H54 (cell line): Measurements from ENCODE around the gene PPP1R1B.

Experiments used
- DNase-seq: peaks from one replicate; pipeline ENCODE4 v3.0.0; 2011; ENCODE audit warnings: low spot score, mixed read lengths; ENCODE audit not compliant: insufficient read length
- FAIRE-seq: peaks from 3 replicates; lab custom pipeline; 2011; peaks lifted over from hg19 to GRCh38; lab: Jason Lieb, UNC
- POLR2A ChIP-seq: IDR thresholded peaks from 2 replicates; pipeline ENCODE4 v1.6.1; 2011; ENCODE audit warnings: low read depth, mild to moderate bottlenecking, low read length

Gene PPP1R1B

DNA sequence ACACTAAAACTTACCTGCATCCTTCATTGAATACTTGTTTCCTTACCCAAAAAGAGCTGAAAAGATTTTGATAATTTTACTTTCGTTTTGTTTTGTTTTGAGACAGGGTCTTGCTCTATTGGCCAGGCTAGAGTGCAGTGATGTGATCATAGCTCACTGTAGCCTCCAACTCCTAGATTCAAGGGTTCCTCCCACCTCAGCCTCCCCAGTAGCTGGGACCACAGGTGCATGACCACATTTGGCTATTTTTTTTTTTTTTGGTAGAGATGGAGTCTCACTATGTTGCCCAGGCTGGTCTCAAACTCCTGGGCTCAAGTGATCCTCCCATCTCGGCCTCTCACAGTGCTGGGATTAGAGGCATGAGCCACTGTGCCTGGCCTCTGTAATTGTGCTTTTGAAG, 28.4 kb downstream of the PPP1R1B start:
- TF ChIP-seq POLR2A: no peak
- DNase-seq (no peak), FAIRE-seq (no peak)

DNA sequence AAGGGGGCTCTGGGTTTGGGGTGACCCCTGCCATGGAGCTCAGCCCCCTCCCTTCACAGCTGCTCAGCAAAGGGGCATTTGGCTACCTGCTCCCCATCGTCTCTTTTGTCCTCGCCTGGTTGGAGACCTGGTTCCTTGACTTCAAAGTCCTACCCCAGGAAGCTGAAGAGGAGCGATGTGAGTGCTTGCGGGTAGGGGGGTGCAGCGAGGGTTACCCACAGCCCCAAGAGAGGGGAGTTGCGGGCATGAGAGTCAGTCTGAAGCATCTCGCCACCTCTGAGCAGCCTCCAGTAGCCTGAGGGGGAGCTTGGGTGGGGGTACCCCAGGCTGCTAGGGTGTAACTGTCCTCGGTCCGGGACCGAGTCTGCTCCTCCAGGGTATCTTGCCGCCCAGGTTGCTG, 31.6 kb downstream of the PPP1R1B start:
- no peak for FAIRE-seq
- no peak for TF ChIP-seq POLR2A
- DNase-seq: no peak

DNA sequence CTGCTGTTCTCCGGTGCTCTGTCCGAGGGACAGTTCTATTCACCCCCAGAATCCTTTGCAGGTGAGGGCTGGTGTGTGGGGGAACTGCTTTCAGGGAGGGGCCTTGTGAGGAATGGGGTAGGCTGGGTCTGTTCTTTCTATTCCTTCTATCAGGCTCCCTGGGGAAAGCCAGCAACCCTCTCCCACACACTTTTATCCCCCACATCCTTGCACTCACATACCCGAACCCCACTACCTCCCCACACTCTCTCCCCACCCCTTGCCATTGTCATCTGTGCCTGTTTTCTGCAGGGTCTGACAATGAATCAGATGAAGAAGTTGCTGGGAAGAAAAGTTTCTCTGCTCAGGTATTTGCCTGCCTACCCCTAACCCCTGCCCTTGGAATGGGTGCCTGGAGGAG, 32.0 kb downstream of the PPP1R1B start:
- no peak for TF ChIP-seq POLR2A
- FAIRE-seq (no peak), DNase-seq (no peak)

DNA sequence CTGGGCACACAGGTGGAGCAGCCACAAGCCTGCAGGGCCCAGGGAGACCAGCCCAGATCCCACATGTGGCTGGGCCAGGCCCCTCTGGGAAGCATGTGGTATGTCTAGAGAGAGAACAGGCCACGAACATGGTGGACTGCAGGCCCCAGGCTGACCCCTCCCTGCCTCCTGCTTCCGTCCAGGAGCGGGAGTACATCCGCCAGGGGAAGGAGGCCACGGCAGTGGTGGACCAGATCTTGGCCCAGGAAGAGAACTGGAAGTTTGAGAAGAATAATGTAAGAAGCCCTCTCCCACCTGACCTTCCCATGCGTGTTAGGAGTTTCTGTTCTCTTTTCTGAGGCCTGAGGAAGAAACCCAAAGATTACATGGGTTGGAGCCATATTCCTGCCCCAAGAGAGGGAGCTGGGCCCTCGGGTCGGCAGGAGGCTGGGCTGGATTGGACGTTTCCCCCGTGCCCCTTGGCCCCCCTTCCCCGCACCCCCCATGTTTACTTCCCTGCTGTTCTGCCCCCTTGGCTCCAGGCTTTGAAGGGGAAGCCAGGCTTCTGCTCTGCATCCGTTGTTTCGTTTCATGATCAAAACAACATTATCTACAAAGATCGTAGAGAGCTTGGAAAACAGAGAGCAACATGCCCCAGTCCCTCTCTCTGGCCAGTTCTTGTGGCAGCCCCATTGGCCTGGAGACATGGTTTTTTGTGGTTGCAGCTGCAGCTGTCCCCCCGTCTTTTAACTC, 32.7 kb downstream of the PPP1R1B start:
- TF ChIP-seq POLR2A: no peak
- FAIRE-seq (no peak), DNase-seq (no peak)

DNA sequence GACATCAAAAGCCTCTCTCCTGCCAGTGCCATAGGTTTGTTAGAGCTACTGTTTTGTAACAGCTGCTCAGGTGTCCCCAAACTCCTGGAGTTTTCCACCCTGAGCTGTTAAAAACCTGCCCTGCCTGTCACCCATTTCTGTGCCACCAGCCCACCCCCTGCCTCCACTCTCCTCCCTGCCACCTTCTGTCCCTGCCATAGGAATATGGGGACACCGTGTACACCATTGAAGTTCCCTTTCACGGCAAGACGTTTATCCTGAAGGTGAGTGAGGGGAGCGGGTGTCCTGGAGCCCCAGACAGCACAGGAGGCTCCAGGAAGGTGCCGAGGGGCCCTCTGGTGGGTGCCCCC, 33.2 kb downstream of the PPP1R1B start:
- FAIRE-seq: no peak
- no peak for DNase-seq
- TF ChIP-seq POLR2A: no peak

DNA sequence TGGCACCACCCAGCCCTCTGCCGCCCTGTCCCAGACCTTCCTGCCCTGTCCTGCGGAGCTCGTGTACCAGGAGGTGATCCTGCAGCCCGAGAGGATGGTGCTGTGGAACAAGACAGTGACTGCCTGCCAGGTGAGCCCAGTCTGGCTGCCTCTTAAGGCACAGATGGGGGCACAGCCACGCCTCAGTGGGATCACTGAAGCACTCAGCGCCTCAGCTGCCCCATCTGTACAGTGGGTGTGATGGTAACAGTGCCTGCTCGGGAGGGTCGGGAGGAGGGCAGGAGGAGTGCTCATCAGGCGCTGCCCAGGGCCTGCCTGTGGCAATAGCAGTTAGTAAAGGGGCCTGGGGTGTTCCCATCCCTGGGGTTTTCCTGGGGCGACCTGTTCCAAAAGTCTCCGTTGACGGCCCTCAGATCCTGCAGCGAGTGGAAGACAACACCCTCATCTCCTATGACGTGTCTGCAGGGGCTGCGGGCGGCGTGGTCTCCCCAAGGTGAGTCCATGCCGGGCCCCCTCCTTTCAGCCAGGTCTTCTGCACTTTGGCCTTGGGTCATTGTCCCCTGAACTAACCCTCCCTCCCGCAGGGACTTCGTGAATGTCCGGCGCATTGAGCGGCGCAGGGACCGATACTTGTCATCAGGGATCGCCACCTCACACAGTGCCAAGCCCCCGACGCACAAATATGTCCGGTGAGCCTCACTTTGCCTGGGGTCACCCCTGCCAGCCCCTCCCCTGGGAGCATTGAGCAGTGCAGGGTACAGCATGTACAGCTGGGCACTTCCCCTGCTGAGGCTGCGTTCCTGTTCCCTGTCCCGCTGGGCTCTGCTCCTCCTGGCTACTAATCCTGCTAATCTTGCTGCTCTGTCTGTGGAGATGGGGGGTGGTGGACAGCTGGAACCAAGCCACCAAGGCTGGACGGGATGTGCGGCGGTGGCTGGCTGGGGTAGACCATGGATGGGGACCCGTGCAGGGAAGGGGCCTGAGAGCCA, 33.9 kb downstream of the PPP1R1B start:
- no peak for DNase-seq
- no peak for FAIRE-seq

DNA sequence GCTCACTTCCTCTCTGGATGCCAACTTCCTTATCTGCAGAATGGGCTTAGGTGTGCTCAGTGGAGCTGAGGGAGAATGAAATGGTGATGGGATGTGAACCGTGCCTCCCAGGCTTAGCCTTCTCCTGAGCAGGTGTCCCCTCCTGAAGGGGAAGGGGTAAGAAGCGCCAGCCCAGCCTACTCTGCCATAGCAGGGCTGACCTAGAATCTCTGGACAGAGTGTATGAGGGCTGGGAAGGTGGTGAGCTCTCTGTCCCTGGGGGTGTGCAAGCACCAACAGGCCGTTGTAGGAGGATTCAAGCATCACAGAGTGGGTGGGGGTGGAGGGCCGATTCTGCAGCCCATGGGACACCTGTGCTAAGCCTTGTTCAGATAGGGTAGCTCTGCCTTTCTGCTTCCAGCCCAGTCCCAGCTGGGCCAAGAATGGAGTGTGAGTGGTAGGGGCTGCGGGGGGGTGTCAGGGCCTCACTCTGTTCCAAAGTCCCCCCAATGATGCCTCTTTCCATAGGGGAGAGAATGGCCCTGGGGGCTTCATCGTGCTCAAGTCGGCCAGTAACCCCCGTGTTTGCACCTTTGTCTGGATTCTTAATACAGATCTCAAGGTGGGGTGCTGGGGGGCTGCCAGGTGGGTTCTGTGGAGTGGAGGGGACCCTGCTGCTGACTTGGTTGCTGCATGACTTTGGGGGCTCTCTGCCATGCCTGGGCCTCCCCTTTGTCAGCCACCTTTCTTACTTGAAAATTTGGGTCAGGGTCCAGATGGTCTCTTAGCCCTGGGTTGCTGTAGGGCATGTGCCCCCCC, 35.2 kb downstream of the PPP1R1B start:
- no peak for TF ChIP-seq POLR2A
- no peak for DNase-seq
- no peak for FAIRE-seq

More for the DNA sequence above, 33.9 kb downstream of the PPP1R1B start:
- no peak for TF ChIP-seq POLR2A

DNA sequence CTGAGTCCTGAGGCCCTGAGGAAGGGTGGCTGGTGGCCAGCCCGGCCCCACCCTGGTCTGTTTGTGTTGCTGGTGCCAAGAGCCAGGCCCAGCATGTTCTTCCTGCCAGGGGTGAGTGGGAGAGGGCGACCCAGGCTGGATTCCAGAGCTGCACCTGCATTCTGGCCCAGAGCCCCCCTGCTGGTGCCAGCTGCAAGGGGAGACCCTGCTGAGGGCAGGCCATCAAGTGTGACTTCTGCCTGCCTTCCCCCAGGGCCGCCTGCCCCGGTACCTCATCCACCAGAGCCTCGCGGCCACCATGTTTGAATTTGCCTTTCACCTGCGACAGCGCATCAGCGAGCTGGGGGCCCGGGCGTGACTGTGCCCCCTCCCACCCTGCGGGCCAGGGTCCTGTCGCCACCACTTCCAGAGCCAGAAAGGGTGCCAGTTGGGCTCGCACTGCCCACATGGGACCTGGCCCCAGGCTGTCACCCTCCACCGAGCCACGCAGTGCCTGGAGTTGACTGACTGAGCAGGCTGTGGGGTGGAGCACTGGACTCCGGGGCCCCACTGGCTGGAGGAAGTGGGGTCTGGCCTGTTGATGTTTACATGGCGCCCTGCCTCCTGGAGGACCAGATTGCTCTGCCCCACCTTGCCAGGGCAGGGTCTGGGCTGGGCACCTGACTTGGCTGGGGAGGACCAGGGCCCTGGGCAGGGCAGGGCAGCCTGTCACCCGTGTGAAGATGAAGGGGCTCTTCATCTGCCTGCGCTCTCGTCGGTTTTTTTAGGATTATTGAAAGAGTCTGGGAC, 36.0 kb downstream of the PPP1R1B start:
- FAIRE-seq: no peak
- DNase-seq: no peak
- TF ChIP-seq POLR2A: no peak

DNA sequence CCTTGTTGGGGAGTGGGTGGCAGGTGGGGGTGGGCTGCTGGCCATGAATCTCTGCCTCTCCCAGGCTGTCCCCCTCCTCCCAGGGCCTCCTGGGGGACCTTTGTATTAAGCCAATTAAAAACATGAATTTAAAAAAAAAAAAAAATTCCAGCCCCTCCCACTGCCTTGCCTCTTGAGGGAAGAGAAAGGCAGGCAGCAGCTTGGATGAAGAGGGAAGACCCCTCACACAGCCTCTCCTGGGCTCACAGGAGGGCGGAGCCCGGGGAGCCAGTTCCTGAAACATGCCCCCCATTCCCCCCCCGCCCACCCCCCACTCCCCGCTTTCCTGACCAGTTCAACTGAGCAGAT, 36.6 kb downstream of the PPP1R1B start:
- FAIRE-seq (no peak), DNase-seq (no peak)
- no peak for TF ChIP-seq POLR2A

DNA sequence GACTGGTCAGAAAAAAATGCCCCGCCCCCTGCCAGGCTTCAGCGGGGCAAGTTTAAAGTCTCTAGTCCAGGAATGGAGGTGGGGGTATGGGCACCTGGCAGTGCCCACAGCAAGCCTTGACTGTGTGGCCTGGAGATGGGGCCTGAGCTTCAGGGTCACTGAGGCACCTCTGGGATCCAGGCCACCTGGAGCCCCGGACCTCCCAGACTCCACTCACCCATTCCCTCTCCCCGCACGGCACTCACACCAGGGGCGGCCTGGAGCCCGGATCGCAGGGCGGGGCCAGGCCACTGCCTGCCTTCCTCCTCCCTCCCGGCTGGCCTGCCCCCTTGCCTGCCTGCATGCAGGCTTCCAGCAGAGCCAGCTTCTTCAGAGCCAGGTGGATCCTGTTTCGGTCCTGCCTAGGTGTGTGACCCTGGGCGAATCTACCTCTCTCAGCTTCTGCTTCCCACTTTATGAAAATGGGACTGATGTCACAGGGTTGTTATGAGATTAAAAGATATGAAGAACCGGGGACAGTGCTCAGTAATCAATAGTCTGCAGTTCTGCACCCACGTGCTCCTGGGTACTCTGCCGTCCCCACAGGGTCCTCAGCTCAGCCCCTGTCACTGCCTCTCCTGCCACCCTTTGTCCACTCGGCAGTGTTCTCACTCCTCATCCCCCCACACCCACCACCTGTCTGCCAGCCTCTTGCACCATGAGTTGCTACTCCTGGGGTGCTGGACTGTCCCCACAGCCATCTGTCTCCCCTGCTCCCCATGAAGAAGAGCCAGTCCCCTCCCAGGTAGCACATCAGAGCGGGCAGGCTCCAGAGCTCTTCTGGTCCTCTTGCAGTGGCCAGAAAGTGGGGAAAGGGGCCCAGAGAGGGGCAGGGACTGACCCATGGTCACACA, 37.2 kb downstream of the PPP1R1B start:
- TF ChIP-seq POLR2A: no peak
- FAIRE-seq (no peak), DNase-seq (no peak)

DNA sequence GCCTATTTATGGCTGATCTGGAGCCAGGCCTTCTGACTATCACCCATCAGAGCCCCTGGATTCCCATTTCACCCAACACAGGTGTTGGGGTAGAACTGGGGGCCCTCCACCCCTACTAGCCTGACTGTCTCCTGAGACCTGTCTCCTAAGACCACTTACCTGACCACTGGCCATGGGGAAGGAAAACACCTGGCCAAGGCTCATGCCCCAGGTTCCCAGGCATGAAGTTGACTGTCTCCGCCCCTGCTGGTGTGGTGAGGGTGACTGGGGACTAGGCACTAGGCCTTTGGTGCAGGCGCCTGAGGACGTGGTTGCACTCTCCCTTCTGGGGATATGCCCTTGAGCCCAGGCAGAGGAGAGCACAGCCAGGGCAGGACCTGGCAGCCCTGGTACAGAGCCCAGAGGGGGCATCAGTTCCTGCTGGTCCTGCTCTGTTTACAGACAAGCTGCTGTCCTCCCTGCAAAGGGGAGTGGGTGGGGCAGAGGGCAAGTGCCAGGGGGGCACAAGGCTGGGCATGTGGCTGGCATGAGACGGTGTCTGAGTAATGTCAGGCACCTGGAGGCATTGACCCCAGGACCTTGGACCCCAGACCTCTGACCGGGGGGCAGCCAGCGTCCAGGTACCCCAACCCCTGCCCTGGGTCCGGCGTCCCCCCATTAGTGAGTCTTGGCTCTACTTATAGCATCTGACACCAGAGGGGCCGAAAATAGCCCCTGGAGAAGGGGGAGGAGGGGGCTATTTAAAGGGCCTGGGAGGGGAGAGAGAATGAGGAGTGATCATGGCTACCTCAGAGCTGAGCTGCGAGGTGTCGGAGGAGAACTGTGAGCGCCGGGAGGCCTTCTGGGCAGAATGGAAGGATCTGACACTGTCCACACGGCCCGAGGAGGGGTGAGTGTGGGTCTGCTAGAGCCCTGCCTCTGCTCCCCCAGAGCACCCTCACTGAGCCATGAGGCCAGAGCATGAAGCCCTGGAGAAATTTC, 38.1 kb downstream of the PPP1R1B start, which contains the start of gene TCAP:
TSS of gene TCAP (plus strand) at position 769 of the 981 bp plus-strand sequence. CDS start at position 780, 11 bp downstream.
- TF ChIP-seq POLR2A: no peak
- DNase-seq: no peak
- FAIRE-seq: no peak
